CD4-positive, alpha-beta T cell treated with Interleukin-1 beta for 1 hour (primary cell): ENCODE measurements around the gene F11R.
"Not testable (repeated sequence)": the region's sequence is repeated elsewhere in the genome, so short reads cannot be mapped to it uniquely, and the experiment has no call there.

Experiments used
- DNase-seq, 2 donors: peaks; one replicate each; pipeline ENCODE4 v3.0.0-alpha.2; 2020 to 2022

Gene F11R

DNA sequence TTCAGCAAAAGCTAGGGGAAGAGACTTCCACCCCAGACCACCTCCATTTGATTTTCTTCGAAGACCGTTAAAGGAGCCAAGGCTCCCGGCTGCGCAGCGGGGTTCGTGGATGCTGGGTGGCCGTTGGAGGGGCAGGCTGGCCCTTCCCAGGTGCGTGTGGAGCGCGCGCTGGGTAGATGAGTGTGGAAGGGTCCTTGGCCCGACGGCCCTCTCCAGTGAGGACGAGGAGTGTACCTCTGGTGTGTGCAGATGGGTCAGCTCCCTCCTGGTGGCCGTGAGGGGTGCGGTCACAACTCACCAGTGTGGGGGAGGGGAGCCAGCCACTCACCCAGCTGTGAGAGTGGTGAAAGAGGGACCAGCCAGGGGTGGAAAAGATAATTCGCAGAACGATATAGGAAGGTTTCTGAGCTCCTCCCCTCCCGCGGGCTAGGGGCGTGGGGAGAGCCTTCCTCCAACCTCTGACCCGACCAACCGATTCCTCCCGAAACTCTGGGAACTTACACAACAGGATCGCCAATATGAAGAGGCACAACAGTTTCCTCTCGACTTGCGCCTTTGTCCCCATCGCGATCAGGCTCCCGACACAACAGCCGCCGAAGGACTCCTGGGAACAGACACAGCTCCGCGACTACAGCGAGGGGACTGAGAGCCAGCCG, at the start of gene F11R:
Gene F11R, minus strand, starts transcription at position 644 of the 656 bp plus-strand sequence. Its CDS starts 79 bp downstream, at position 565.
- no peak for DNase-seq

GRCh38 chr1:161069731-161070270, 48.8 kb upstream of the F11R start, which contains the start of gene ARHGAP30:
TSS of gene ARHGAP30 (minus strand) at chr1:161069891. CDS start at chr1:161069624, 267 bp downstream.
- DNase-seq, result peak; percentile 94 to 95

GRCh38 chr1:161069241-161069640, 48.3 kb upstream of the F11R start:
- peak in 1 of 2 donors; percentile 13 for DNase-seq

DNA sequence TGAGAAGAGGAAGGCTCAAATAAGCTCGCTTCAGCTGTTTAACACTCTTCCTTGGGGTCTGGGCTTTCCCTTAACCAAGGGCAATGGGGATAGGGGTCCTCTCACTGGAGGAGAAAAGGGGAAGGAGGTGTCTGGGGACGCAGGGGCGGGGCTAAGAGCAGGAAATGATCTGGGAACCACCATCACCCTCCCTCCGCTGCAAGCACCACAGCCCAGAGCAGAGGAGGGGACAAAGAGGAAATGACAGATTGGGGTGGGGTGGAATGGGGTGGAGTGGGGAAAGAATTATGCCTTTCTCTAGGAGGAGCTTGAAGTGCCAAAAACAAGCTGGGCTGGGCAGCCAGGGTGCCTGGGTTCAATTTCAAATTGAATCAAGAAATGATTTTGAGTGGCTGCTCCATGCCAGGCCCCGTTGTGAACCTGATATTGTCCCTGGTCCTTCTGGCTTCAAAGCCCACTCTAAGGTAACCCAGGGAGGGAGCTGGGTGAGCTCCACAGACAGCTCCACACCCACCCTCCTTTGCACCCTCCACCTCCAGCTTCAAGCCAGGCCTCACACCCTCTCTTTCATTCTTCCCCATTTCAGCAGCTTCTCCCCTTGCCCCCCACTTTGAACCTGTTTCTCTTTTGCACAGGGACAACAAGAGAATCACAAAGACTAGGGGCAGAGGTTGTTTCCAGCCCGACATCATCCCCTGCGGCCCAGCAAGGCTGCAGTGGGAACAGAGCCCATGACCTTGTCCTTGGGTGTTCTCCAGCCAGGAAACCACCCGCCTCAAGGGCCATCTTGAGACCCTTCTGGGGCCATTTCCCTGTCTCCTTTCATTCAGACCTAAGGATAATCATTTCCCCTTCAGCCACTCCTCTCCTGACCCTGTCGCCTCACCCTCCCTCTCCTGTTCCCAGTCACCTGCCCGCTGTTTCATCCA, 47.6 kb upstream of the F11R start:
- DNase-seq, result peak; percentile 93 to 94

GRCh38 chr1:161066694-161067093, 45.7 kb upstream of the F11R start:
- peak in 1 of 2 donors; percentile 29 for DNase-seq

GRCh38 chr1:161065681-161066080, 44.7 kb upstream of the F11R start:
- DNase-seq, result not testable (repeated sequence)

- DNase-seq, result not testable (repeated sequence)
Observed at GRCh38 chr1:161063936-161064335, 43.0 kb upstream of the F11R start.

GRCh38 chr1:161061419-161061818, 40.5 kb upstream of the F11R start:
- no peak for DNase-seq

GRCh38 chr1:161059293-161059692, 38.3 kb upstream of the F11R start:
- no peak for DNase-seq

DNA sequence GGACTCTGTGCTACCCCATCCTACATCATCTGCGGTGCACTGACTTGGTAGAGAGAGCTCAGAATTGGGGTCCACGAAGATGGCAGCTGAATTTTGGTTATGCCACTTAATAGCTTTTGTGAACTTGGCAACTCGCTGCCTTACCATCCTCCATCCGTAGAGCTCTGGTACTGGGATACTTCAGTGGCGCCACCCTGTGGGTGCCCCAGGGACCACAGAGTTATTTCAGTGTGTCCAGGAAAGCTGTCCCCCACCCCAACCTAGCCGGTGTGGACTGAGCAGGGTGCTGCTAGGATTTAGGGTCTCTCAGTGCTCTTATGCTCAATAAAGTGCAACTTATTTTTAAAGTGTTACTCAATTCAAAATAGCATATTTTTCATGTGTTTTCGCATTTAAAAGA, 33.9 kb upstream of the F11R start:
- DNase-seq, result no peak

- no peak for DNase-seq
Observed at GRCh38 chr1:161054232-161054631, 33.3 kb upstream of the F11R start.

DNA sequence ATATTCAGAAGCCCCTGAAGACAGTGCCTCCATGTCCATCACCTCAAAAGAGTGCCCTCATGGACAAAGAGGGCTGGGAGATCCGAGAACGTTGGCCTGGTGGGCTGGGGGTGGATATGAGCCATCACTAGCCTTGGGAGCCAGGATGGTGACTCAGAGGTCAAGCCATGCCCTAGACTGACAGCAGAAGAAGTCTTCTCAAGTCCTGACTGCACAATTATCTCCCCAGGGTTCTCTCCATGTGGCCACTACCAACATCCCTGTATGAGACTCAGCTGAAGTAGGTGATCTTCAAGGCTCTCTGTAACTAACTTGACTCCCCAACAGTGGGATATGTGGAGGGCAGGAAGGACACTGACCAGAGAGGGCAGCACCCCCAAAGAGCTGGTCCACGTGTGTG, 31.9 kb upstream of the F11R start:
- DNase-seq, result no peak

DNA sequence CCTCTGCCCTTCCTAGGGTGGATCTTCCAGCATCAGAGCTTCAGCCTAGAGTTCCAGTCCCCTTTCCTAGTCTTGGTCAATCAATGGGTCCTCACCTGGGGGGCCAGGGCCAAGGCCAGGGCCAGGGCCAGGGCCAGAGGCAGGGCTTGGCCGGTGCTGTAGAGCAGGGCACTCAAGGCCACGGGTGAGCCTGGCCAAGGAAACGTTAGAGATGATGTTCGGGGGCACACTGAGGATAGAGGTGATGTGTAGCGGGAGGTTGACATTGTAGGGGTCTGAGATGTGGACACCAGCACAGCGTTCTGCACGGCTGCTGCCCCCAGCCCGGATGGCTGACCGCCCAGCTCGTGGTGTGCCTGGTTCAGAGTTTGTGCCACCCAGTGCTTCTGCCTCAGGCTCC, 30.3 kb upstream of the F11R start:
- no peak for DNase-seq

GRCh38 chr1:161048949-161049722, 28.2 kb upstream of the F11R start:
- no peak for DNase-seq

- DNase-seq, result no peak
Observed at GRCh38 chr1:161047436-161048420, 26.8 kb upstream of the F11R start.

DNA sequence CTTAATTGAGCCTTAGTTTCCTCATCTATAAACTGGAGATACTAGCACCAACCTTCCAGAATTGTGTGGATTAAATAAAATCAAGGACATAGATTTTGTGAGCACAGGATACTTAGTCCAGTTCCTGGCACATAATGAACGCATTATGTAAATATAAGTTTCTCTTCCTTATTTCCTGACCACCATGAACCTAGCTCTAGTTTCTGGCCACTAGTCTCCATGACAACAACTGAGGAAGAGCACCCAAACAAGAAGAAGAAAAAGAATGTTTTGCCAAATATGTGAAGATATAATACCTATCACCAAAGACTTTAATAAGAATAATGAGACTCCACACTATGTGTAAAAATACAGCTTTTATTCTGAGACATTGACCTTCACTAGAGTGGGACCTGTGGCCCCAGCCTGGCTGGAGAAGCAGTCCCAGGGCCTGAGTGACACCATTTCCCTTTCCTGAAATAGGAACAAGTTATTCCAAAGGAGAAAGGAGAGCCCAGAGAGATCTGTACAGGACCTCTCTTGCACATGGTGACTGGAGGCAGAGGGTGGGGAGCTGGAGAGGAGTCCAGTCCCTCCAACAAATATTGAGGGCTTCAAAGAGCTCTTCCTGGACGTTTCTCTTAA, 25.8 kb upstream of the F11R start:
- peak; percentile 38 to 45 for DNase-seq

GRCh38 chr1:161045736-161046604, 25.0 kb upstream of the F11R start, which contains the start of gene USF1:
TSS of gene USF1 (minus strand) at chr1:161045977. CDS start at chr1:161043275, 2,702 bp downstream.
- peak; percentile 95 for DNase-seq

GRCh38 chr1:161044908-161045735, 24.2 kb upstream of the F11R start:
- peak; percentile 79 to 81 for DNase-seq

GRCh38 chr1:161044535-161044907, 23.6 kb upstream of the F11R start:
- DNase-seq, result peak; percentile 42 to 55
